GM18508 (cell line): ENCODE measurements around the gene CCDC69.

Experiments used
- ATAC-seq: cut with Tn5 transposase; IDR thresholded peaks from one replicate; pipeline ENCODE4 v1.9.1; 2021; ENCODE audit warnings: moderate number of reproducible peaks; ENCODE audit not compliant: insufficient read depth, unreplicated experiment

The CCDC69 gene

DNA sequence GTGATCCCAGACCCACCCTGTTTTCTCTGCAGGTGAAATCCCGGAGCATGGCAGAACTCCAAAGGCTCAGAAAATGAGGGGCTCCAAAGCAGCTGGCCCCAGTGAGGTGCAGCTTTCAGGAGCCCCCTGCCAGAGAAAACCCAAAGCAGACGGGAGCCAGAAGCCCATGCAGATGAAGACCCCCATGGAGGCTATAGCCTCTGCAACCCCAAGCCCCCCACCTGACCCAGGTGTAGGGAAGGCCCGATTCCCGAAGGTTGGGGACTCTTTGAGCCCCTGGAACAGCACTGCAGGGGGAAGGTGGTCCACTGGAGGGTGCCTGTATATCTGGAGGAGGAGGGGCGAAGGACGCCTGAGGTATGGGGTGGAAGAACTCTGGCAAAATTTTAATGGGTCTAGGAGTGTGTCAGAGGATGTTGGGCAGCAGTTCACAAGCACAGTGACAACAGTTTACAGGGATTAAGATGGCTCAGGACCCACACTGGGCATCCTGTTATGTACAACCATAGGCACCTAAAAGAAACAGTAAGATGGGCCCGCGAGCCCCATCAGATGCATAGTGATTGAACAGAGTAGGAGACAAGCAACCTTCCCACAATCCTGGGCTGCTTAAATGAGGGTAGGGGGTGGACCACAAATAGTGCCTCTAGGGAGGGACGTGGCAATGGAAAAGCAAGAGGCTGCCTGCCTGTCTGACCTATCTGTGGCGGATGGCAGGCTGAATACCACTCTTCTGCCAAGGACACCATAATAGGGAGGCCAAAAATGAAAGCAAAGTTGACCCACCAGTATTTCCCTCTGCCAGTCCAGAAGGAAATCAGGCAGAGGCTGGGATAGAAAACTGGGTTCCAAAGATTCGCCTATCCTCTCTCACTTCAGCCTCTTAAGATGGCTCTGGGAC lies 49.9 kb downstream of the CCDC69 start:
- ATAC-seq, result no peak

DNA sequence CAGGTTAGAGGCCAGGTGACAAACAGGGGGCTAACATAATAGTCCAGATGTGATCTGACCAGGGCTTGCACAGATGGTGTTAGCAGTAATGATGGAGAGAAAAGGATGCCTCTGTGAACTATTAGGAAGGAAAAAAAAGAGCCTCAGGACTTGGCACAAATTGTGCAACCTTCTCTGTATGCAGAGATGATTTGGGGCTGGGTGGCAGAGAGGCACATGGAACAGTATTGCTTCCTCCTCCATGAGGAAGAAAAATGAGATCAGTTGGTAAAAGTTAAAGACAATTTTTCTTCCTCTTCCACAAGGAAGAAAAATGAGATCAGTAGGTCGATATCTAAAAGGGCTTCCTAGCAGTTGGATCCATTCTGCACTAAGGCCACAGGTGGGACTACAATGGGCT lies 52.4 kb downstream of the CCDC69 start:
- ATAC-seq, result no peak

DNA sequence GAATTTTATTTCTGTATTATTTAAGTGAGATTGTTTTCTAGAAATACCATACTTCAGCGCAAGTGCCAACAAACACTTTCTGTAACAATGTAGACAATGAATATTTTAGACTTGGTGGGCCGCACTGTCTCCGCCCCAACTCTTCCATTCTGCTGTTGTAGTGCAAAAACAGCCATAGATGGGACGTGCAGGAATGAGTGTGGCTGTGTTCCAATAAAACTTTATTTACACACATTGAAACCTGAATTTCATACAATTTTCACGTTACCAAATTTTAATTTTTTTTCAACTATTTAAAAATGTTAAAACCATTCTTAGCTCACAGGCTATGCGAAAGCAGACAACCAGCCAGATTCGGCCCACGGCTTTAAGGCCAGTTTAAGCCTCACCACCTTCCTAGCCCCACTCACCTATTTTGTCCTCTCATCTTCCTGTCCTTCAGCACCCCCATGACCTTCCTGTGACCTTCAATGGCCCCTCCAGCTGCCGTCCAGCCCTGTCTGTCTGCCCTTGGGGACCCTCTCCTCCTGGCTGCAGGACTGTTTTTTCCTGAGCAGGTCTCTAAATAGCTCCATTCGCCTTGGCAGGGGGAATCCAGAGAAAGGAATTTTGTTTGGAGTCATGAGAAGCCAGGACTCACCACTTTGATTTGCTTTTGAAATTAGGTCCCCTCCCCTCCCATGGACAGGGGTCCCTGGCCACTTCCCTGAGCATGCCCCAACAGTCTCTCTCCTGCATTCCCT lies 55.1 kb downstream of the CCDC69 start:
- ATAC-seq, result no peak

DNA sequence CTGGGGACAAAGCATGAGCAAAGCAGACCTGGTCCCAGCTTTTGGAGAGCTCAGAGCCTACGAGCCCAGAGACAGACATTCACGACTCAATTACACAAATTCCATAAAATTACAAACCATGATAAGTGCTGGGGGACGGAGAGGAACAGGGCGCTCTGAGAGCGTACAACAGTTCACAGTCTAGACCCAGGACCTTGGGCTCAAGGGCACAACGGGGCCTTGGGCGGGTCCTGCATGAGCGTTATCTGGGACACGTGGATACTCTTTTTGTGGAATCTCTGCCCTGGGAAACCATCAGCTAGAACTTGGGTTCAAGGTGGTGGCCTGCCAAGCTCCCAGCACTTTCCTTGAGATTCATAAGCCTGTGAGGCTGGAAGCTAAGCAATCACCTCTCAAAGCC lies 56.9 kb downstream of the CCDC69 start:
- ATAC-seq, result no peak

DNA sequence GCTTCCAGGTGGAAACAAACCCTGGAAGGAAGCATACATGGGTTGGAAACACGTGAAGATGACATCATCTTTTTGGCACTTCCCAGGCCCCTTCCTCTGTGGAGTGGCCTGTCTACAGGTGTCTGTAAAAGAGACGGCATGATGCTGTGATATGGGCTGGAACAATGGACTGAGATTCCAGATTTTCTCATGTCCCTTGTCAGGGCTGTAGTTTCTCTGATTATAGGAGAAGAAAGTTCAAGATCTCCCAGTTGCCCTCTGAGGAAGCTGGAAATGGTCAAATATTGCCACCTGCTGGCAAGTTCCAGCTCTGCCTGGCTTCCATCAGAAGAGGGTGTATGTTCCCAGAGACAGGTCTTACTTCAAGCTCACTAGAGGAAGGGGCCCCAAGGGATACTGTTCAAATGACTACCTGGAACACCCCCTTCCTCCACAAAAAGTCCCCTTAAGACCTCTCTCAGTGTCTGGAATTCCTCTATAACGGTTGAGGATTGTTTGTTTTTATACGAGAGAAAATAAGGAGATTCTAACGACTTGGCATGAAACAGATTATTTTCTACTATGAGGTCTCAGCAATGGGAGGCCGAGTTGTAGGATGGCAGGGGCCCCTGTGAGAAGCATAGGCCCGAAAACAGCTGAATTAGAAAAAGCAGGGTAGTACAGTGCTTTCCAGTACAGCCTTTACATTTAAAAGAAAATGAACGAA lies 59.1 kb downstream of the CCDC69 start:
- peak; percentile 76 for ATAC-seq

DNA sequence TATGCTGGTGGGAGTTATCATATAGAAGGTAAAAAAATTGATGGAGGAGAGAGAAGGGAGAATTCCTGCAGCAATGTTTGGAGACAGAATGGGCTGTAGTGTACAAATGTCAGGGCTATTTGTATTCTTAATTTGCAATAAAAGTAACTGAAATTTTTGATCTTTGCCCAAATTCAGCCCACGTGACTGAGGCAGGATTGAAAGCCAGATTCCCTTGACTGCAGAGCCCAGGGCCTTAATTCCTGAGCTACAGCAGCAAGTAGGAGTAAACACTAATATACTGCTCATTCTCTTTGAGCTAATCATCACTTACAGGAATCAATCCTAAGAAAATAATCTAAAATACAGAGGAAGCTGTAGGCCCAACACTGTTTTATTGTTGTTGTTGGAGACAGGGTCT lies 61.1 kb downstream of the CCDC69 start:
- no peak for ATAC-seq

DNA sequence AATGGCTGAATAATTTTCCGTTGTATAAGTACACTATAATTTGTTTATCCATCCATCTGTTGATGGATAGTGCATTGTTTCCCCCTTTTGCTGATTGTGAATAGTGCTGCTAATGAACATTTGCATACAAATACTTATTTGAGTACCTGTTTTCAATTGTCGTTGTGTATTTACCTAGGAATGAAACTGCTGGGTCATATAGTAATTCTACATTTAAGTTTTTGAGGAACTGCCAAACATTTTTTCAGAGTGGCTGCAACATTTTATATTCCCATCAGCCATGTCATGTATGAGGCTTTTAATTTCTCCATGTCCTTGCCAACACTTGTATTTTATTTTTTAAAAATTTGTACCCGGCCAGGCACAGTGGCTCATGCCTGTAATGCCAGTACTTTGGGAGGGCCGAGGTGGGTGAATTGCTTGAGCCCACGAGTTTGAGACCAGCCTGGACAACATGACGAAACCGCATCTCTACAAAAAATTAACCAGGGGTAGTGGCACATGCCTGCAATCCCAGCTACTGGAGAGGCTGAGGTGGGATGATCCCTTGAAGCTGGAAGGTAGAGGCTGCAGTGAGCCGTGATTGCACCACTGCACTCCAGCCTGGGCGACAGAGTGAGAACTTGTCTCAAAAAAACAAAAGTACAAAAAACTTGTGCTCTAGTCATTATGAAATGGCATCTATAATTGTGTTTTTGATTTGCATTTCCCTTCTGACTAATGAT lies 64.1 kb downstream of the CCDC69 start:
- ATAC-seq, result no peak

DNA sequence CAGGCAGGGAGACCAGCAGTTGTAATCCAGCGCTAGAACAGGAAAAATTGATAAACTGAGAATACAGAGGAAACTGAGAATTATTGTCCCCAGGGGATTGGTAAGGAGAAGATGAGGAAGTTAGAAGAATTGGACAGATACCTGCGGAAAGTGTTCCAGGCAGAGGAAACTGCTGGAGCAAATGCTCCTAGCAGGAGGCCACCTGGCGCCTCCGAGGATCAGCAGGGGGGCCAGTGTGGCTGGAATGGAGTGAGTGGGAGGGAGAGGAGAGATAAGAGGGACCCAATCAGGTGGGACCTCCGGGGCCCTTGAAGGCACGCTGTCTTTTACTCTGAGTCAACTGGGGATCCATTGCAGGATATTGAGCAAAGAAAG lies 65.6 kb downstream of the CCDC69 start:
- no peak for ATAC-seq

DNA sequence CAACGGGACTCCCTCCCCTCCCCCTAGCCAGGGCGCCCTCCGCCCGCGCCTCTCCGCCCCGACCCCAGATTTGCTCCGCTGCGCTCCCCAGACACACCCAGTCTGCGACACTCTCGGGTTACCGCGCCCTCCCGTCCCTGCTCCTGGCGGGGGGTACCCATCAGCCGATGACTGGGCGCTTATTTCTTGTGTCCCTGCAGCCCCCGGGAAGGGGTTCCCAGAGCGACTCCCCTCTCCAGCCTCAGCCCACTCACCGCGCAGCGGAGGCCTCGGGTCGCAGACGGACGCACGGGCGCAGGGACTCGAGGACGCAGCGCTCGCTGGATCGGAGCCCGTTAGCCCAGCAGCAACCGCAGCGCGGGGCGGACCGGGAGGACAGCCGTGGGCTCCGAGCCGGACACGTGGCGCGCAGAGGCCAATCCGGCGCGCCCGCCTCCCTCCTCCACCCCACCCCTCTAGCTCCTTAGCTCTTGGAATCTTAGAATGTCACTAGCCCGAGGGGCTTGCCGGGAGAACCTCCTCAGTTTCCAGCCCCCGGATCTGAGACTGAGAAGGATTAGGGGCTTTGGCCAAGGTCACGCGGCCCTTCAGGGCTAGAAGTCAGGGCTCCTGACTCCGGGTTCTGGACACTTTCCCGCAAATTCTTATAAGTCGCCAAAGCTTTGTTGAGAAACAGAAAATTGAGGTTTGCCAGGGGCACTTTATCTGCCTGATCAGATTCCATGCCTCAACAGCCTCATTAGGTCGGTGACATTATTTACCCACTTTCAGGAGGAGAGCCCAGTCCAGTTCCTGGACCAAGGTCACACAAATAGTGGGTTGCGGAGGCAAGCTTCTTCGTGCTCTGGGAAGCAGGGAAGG lies 66.2 kb downstream of the CCDC69 start, which contains the start of gene ANXA6:
Gene ANXA6, minus strand, starts transcription at position 354 of the 861 bp plus-strand sequence. CDS start 9,878 bp downstream, outside the sequence.
- no peak for ATAC-seq

DNA sequence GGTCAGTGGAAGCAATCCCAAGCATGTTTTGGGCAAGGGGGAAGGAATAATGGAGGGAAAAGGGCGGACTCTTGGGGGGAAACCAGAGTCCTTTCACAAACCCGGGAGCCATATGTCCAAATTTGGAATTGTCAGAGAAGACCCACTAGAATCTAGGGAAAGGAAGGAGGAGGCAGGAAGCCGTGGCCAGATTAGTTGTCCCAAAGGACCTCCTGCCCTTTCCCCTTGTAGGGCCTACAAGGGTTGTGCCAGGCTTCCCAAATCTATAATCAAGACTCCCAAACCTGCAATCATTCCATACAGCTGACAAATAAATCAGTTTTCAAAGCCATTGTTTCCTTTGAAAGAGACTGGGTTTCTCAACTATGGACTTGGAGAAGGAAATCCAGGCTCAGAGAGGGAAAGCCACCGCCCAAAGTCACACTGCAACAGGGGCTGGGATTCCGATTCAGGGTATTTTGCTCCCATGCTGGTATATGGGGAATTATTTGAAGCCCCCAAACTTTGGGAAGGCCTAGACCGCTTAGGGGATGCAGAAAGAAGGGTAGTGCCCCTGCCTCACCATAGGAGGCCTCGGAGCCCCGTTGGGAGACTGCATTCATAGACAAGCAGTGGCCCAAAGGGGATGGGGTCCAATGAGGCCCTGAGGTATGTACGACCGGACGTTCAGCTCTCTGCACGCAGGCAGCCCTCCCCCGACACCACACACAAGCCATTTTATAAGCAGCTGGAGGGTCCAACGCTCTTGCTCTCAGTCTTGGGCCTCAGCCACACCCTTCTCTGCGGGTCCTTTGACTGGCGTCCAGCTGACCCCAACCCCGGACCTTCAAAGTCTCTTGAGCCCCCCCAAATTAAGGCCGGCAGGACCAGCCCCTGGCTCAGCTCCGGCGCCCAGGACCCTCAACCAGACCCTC lies 67.1 kb downstream of the CCDC69 start:
- ATAC-seq, result no peak

DNA sequence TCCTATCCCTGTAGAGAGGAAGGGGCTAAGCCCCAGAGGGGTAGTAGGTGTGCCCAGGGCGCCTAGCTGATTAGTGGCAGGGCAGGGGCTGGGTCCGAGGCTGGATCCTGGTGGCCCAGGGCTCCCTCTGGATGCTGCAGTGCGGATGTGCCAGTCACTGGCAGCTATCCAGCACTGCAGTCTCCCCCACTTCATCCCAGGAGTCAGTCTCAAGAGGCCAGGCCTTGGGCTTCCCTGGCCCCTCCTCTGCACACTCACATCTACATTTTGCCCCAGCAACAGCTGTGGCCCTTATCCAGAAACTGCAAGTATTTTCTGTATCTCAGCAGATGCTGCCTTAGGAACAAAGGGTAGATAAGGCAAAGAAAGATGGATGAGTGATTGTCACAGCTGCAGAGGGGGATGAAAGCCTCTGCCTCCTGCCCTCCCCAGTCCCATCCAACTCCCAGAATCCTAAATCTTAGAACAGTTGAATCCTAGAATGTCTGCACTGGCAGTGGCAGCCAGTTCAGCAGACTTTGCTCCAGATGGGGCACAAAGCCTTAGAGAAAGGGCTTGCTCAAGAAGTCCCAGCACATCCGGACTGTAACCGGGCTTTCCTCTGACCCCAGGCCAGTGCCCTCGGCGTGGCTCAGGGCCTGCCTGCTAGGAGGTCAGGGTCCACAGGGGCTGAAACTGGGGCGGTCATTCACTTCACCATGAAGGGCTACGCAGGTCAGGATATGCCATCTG lies 68.0 kb downstream of the CCDC69 start:
- no peak for ATAC-seq

DNA sequence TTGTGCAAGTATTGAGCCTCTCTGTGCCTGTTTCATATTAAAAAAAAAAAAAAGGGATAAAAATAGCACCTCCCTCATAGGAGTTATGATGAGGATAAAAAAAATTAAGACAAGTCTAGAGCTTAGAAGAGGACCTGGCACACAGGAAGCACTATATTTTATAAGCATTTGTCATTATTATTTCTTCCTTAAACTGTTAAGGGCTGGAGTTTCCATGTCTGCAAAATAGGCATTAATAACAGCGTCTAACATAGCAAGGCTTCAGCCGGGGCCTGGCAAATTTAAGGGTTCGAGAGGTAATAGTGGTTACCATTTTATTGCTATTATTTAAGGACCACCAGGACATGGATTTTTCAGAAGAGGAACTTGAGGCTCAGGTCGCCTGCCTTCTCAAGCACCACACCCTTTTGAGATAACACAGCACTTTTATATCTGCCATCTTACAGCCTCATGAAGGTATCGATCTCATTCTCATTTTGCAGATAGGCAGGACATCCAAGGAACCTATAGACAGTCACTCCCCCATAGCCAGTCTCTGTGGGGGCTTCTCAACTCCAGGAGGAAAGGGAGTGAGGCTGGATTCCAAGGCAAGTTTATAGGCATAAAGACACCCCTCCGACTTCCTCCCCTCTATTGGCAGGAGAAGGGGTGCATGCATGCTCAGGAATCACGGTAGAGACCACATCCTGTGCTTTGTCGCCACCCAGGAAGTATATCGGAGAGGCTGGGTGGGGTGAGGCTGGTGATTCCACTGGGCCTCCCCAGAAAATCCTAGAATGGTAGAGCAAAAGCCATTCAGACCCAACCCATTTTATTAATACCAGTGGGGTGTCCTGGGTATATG lies 68.7 kb downstream of the CCDC69 start:
- no peak for ATAC-seq

DNA sequence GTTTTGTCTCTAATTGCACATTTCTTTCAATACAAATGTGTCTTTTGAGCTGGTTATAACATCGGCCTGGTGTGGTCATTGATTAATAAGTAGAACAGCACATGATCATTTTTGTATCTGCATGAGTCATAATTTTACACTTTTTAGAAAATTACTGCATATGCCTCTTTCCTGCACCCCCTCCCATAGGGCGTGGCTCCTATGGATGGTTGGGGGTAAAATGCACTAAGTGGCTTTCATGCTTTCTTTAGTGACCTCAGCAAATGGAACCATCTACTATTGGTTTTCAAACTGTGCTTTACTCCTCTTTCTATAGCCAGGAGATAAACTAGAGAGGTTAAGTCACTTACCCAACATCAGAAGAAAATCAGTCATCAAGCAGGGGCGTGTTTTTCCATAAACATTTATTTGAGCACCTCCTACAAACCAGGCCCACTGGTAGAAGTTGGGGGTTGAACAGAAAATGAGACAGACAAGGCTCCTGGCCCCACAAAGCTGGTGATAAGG lies 70.1 kb downstream of the CCDC69 start:
- no peak for ATAC-seq

DNA sequence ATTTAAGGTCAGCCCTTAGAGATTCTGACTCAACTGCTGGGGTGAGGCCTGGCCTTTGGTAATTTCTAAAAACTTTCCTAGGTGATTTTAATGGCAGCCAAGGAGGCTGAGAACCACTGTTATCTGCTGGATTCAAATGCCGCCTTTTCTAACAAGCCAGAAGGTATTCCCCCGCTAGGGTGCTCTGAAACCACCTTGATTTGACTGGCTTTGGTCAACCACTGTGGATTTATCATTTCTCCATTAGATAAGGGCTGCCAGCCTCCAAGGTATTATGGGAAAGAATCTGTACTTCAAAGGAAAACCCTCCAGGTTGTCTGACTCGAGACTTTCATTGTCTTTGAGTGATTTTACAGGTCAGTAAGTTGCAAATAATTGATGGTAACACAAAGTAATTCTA lies 70.6 kb downstream of the CCDC69 start:
- ATAC-seq, result no peak

DNA sequence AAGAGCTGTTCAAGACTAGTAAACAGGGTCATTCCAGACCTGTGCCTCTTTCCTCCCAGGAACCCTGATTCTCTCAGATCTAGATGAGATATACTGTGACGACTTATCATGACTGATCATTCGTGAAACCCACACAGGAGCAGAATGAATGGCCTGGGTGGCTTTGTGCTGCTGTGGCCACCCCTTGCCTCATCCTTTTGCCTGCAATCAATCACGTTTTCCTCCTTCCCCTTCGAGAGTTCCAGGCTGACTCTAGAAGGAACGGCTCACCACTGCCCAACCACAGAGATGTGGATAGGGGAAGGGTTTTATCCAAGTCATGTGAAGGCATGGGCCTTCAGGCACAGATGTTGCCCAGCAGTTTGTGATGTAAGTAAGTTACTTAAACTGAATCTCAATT lies 72.1 kb downstream of the CCDC69 start:
- ATAC-seq, result peak; percentile 29

DNA sequence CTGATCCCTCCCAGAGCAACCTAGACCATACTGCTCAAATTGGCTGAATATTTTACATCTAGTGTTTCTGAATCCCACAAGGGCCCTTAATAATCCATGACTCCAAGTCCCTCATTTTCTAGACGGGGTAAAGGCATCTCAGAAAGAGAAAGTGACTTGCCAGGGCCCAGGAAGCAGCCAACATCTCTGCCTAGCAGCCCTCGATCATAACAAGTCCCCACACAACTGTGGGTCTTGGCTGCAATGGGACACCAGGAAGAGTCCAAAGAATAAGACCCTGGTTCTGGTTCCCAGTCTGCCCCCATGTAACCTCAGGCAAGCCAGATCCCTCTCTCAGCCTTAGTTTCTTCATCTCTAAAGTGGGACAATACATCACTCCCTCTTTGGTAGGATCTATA lies 72.6 kb downstream of the CCDC69 start:
- ATAC-seq, result no peak
